GM12878 (cell line): ENCODE measurements around the gene NCBP3.

Experiments used
- CBX5 ChIP-seq: sonication (generic); IDR thresholded peaks from 2 replicates; pipeline ENCODE4 v1.6.1; 2016; ENCODE audit warnings: low read depth, moderate library complexity, mild to moderate bottlenecking, inconsistent platforms
- FOS ChIP-seq: IDR thresholded peaks from 3 replicates; pipeline ENCODE4 v1.6.1; 2011; ENCODE audit warnings: borderline replicate concordance; ENCODE audit not compliant: insufficient read length; ENCODE audit errors: extremely low read depth
- FOXM1 ChIP-seq: IDR thresholded peaks from 2 replicates; pipeline ENCODE4 v1.6.1; 2012; ENCODE audit warnings: low read depth, mild to moderate bottlenecking, inconsistent platforms, low read length, moderate library complexity
- POLR2A ChIP-seq: IDR thresholded peaks from 2 replicates; pipeline ENCODE4 v1.6.1; 2011; ENCODE audit warnings: low read depth, mild to moderate bottlenecking, low read length
- TF ChIP-seq, protein P1 (sequence below), 3 experiments: IDR thresholded peaks in 2 of 3; conservative IDR thresholded peaks in 1 of 3; 2 replicates each; pipeline ENCODE4 v1.5.1; 2011; ENCODE audit warnings: low read depth in 3 of 3, low read length in 3 of 3, mild to moderate bottlenecking in 3 of 3, control low read depth in 2 of 3, moderate library complexity in 2 of 3, inconsistent platforms in 1 of 3, mixed read lengths in 1 of 3; ENCODE audit not compliant: control insufficient read depth in 2 of 3, insufficient read depth in 1 of 3; ENCODE audit errors: extremely low read depth in 1 of 3
- TF ChIP-seq, protein P2 (sequence below): IDR thresholded peaks from 2 replicates; pipeline ENCODE4 v1.6.1; 2012; ENCODE audit warnings: improper control_type of control experiment, low read depth, low read length; ENCODE audit not compliant: insufficient replicate concordance

DNA sequence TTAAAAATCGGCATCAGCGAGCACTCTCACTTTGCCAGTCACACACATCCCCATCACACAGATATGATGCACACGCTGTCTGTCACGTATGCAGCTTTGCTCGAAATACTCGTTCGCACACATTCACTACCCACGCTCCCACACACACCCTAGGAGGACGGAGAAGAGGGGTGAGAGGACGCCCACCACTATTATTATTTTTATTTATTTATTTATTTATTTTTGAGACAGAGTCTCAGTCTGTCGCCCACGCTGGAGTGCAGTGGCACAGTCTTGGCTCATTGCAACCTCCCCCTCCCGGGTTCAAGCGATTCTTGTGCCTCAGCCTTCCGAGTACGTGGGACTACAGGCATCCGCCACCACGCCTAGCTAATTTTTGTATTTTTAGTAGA lies 92.0 kb downstream of the NCBP3 start:
- TF ChIP-seq, protein P1, sequence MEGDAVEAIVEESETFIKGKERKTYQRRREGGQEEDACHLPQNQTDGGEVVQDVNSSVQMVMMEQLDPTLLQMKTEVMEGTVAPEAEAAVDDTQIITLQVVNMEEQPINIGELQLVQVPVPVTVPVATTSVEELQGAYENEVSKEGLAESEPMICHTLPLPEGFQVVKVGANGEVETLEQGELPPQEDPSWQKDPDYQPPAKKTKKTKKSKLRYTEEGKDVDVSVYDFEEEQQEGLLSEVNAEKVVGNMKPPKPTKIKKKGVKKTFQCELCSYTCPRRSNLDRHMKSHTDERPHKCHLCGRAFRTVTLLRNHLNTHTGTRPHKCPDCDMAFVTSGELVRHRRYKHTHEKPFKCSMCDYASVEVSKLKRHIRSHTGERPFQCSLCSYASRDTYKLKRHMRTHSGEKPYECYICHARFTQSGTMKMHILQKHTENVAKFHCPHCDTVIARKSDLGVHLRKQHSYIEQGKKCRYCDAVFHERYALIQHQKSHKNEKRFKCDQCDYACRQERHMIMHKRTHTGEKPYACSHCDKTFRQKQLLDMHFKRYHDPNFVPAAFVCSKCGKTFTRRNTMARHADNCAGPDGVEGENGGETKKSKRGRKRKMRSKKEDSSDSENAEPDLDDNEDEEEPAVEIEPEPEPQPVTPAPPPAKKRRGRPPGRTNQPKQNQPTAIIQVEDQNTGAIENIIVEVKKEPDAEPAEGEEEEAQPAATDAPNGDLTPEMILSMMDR (IDR thresholded peaks at IDR 0.05 in 2 of 3, conservative IDR thresholded peaks at IDR 0.05 in 1 of 3; ENCODE audit: control insufficient read depth in 2 of 3, extremely low read depth in 1 of 3, insufficient read depth in 1 of 3, low read depth in 3 of 3, low read length in 3 of 3) = no peak
- TF ChIP-seq POLR2A (no peak), FOXM1 (no peak), CBX5 (no peak), FOS (no peak)
- TF ChIP-seq, protein P2, sequence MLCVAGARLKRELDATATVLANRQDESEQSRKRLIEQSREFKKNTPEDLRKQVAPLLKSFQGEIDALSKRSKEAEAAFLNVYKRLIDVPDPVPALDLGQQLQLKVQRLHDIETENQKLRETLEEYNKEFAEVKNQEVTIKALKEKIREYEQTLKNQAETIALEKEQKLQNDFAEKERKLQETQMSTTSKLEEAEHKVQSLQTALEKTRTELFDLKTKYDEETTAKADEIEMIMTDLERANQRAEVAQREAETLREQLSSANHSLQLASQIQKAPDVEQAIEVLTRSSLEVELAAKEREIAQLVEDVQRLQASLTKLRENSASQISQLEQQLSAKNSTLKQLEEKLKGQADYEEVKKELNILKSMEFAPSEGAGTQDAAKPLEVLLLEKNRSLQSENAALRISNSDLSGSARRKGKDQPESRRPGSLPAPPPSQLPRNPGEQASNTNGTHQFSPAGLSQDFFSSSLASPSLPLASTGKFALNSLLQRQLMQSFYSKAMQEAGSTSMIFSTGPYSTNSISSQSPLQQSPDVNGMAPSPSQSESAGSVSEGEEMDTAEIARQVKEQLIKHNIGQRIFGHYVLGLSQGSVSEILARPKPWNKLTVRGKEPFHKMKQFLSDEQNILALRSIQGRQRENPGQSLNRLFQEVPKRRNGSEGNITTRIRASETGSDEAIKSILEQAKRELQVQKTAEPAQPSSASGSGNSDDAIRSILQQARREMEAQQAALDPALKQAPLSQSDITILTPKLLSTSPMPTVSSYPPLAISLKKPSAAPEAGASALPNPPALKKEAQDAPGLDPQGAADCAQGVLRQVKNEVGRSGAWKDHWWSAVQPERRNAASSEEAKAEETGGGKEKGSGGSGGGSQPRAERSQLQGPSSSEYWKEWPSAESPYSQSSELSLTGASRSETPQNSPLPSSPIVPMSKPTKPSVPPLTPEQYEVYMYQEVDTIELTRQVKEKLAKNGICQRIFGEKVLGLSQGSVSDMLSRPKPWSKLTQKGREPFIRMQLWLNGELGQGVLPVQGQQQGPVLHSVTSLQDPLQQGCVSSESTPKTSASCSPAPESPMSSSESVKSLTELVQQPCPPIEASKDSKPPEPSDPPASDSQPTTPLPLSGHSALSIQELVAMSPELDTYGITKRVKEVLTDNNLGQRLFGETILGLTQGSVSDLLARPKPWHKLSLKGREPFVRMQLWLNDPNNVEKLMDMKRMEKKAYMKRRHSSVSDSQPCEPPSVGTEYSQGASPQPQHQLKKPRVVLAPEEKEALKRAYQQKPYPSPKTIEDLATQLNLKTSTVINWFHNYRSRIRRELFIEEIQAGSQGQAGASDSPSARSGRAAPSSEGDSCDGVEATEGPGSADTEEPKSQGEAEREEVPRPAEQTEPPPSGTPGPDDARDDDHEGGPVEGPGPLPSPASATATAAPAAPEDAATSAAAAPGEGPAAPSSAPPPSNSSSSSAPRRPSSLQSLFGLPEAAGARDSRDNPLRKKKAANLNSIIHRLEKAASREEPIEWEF = no peak
